Esophagus muscularis mucosa (tissue), 4 donors: ENCODE measurements around the gene INTS11. TPM values are rescaled to one million over a fixed set of nuclear protein-coding genes. Genes with fewer than 3 reads are reported as not detected.

Experiments used
- DNase-seq: peaks from one replicate; pipeline ENCODE4 v3.0.0-alpha.2; 2017; ENCODE audit errors: extremely low spot score
- H3K27ac ChIP-seq, 4 donors: fragments of 200-600 bp; sonication (generic); replicated peaks in 1 of 4; 1 replicate in 3 of 4; 2 replicates in 1 of 4; pipeline ENCODE4 v1.5.1; 2016 to 2019; ENCODE audit warnings: mild to moderate bottlenecking in 1 of 4
- H3K27me3 ChIP-seq, 4 donors: fragments of 200-600 bp; sonication (generic); one replicate each; pipeline versions ENCODE4 v1.5.1 to v1.6.0; 2016 to 2019
- H3K36me3 ChIP-seq, 4 donors: fragments of 200-600 bp; sonication (generic); one replicate each; pipeline ENCODE4 v1.5.1; 2016 to 2019
- H3K4me1 ChIP-seq, 4 donors: fragments of 200-600 bp; sonication (generic); one replicate each; pipeline ENCODE4 v1.5.1; 2016 to 2019
- H3K4me3 ChIP-seq, 4 donors: fragments of 200-600 bp; sonication (generic); 1 replicate in 2 of 4; 2 replicates in 2 of 4; pipeline ENCODE4 v1.5.1; 2016 to 2019; ENCODE audit warnings: mild to moderate bottlenecking in 4 of 4, moderate library complexity in 1 of 4
- H3K9me3 ChIP-seq, 4 donors: fragments of 200-600 bp; sonication (generic); 1 replicate in 3 of 4; 2 replicates in 1 of 4; pipeline ENCODE4 v1.5.1; 2016 to 2019
- EP300 ChIP-seq: sonication (generic); formaldehyde crosslinking; IDR thresholded peaks from one replicate; pipeline ENCODE4 v1.6.1; 2017; ENCODE audit warnings: antibody characterized with exemption
- POLR2A ChIP-seq: fragments of 450-650 bp; IDR thresholded peaks from one replicate; pipeline ENCODE4 v1.6.1; 2017; ENCODE audit warnings: antibody characterized with exemption, moderate library complexity, mild to moderate bottlenecking, low read depth
- POLR2AphosphoS5 ChIP-seq, 2 donors: sonication (generic); formaldehyde crosslinking; IDR thresholded peaks; one replicate each; pipeline ENCODE4 v1.6.1; 2017; ENCODE audit warnings: antibody characterized with exemption in 2 of 2
- WGBS: methylation state at CpG from one replicate; pipeline ENCODE4 v1.1.5; 2018; 5-methylcytosine and 5-hydroxymethylcytosine counted together
- intact Hi-C: fragments of 100-400 bp; cut with DNase I; formaldehyde crosslinking; loops from one replicate; pipeline ENCODE4 v1.15.1; 2023
- total RNA-seq, 4 donors: library from RNA; depleted of rRNA; stranded (reverse); fragments of >200 nt; gene quantifications; one replicate each; pipeline versions ENCODE4 v1.1.0 to v1.2.1, GENCODE V29; 2016
- TF ChIP-seq, protein P1 (sequence below), 3 experiments: fragments of 200-600 bp in 2 of 3; fragments of 450-650 bp in 1 of 3; sonication (generic) in 2 of 3; IDR thresholded peaks; one replicate each; pipeline ENCODE4 v1.5.1; 2017 to 2019; ENCODE audit warnings: antibody characterized with exemption in 3 of 3, mild to moderate bottlenecking in 2 of 3, moderate library complexity in 1 of 3

The INTS11 gene
- total RNA-seq, 4 donors from 2014 or later: 75.9 to 121 (median 87.8) TPM

DNA sequence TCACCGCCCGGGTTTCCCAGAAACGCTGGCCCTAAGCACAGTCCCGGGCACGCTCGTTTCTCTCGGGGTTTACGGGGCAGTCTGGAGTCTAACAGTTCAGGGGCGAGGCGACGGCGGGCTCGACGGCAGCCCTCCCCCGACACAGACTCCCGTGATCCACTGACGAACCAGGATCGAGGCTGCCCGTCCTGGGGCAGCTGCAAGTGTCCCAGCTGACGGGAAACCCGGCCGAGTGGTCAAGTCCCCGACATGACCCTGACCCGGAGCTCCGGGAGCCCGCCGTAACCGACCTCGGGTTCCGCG is 51.3 kb downstream of the INTS11 start:
- TF ChIP-seq EP300 (no peak), POLR2A (no peak), POLR2AphosphoS5 (IDR thresholded peaks at IDR 0.05) (no peak)
- TF ChIP-seq, protein P1, sequence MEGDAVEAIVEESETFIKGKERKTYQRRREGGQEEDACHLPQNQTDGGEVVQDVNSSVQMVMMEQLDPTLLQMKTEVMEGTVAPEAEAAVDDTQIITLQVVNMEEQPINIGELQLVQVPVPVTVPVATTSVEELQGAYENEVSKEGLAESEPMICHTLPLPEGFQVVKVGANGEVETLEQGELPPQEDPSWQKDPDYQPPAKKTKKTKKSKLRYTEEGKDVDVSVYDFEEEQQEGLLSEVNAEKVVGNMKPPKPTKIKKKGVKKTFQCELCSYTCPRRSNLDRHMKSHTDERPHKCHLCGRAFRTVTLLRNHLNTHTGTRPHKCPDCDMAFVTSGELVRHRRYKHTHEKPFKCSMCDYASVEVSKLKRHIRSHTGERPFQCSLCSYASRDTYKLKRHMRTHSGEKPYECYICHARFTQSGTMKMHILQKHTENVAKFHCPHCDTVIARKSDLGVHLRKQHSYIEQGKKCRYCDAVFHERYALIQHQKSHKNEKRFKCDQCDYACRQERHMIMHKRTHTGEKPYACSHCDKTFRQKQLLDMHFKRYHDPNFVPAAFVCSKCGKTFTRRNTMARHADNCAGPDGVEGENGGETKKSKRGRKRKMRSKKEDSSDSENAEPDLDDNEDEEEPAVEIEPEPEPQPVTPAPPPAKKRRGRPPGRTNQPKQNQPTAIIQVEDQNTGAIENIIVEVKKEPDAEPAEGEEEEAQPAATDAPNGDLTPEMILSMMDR (IDR thresholded peaks at IDR 0.05): no peak
- peaks cover 3 to 13% (median 7%) of the 10 kb centered on the region in 4 donors for H3K36me3 ChIP-seq
- H3K9me3 ChIP-seq: no peaks in the 10 kb centered on the region
- peak overlapping the region; percentile 81 to 92 (median 86) for H3K27ac ChIP-seq
- whole genome bisulfite sequencing: no CpG with 5 or more reads among the region's 31 CpGs
- H3K27me3 ChIP-seq: no peaks in the 10 kb centered on the region
- H3K4me1 ChIP-seq: peaks cover 40 to 69% (median 53%) of the 10 kb centered on the region in 4 donors
- H3K4me3 ChIP-seq: peak overlapping the region; percentile 69 to 98 (median 96)
- intact Hi-C loops: loop anchor here (5.0 kb wide), 1 partner anchor 41 kb away; the partner anchor contains the start of genes B3GALT6 and SDF4
- no peak for DNase-seq

DNA sequence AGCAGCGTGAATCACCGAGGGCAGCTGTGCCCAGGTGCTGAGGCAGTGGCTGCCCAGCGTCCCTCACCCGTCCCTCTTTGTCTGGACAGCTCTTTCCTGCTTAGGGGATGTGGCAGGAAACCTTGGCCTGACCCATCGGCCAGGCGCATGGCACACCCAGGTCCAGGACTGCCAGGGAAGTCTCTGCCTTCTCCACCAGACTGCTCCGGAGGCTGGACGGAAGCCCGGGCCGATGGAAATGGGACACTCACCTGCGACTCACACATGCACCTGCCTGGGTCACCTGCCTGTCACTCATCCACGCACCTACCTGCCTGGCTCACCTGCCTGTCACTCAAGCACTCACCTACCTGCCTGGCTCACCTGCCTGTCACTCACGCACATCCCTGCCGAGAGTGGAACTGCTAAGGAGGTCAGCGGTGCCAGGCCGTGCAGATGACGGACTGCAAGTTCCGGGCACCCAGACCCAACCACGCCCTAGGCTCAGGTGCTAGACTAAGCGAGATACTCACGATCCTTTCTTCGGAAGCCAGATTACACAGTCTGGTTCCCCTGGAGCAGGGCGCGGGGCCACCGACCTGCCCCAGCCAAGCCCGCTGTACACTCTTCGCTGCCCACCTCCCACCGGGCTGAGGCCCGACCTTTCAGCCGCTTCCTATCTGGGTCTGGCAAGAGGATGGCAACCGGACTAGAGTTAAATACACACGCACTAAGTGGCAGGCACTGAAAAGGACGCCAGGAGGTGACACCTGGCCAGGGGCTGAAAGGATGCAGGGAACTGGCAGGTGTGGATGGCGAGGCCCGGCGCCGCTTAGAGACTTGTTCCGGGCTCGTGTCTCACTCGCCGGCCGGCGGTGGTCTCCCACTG is 51.9 kb downstream of the INTS11 start:
- Histone ChIP-seq H3K4me3 (peak overlapping the region; percentile 69 to 98 (median 96)), H3K4me1 (peaks cover 40 to 75% (median 53%) of the 10 kb centered on the region in 4 donors), H3K36me3 (peaks cover 4 to 18% (median 13%) of the 10 kb centered on the region in 4 donors), H3K9me3 (no peaks in the 10 kb centered on the region), H3K27me3 (no peaks in the 10 kb centered on the region), H3K27ac (peak overlapping the region; percentile 81 to 92 (median 86))
- intact Hi-C loops: loop anchor here (5.0 kb wide), 1 partner anchor 40 kb away; the partner anchor contains the start of genes B3GALT6 and SDF4
- WGBS: 62% methylated on average over 23 of the region's 43 CpGs
- no peak for DNase-seq
- TF ChIP-seq EP300: no peak
- no peak for TF ChIP-seq POLR2AphosphoS5 (IDR thresholded peaks at IDR 0.05)
- TF ChIP-seq, protein P1 (IDR thresholded peaks at IDR 0.05): no peak
- no peak for TF ChIP-seq POLR2A

DNA sequence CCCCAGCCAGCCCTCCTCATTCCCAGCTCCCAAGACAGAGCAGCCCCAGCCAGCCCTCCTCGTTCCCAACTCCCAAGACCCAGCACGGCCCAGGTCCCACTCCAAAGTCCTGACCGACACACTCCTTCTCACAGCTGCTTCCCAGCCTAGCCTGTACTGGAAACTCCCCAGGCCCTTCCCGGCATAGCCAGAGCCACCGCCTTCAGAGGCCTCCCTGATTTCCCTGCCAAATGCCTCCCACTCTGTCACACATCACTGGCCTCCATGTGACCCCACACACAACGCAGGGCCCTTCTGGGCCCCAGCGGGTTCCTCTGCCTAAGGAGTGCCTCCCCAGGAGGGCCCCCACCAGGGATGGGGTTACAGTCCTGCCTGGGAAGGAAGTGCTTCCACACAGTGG is 53.6 kb downstream of the INTS11 start:
- intact Hi-C loops: loop anchor here (5.0 kb wide), 1 partner anchor 39 kb away; the partner anchor contains the start of genes B3GALT6 and SDF4
- WGBS: 60% methylated on average over 7 of the region's 7 CpGs
- Histone ChIP-seq H3K36me3 (peaks cover 18 to 36% (median 29%) of the 10 kb centered on the region in 4 donors), H3K27ac (no peak overlapping the region), H3K4me1 (peaks cover 40 to 76% (median 53%) of the 10 kb centered on the region in 4 donors), H3K9me3 (no peaks in the 10 kb centered on the region), H3K27me3 (no peaks in the 10 kb centered on the region), H3K4me3 (peak overlapping the region in 2 of 4 donors; percentile 10)
- no peak for TF ChIP-seq POLR2AphosphoS5 (IDR thresholded peaks at IDR 0.05)
- TF ChIP-seq, protein P1 (IDR thresholded peaks at IDR 0.05): no peak
- TF ChIP-seq POLR2A: no peak
- TF ChIP-seq EP300: no peak
- DNase-seq: no peak

DNA sequence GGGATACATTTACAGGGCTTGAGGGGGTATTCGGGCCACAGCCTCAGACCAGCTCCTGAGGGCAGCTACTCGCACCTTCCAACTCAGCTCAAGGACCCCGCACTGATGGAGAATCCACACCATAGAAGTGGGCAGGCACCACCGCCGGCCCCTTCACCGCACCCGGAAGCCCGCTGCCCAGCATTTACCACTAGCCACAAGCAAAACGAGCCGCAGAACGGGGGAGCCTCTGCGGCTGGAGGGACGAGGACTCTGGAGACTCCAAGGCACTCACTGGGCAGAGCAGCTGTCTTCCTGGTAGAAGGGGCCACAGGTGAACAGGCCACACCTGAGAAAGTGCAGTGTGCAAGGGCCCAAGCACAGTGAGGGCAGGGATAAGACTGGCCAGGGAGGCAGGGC is 56.2 kb downstream of the INTS11 start:
- DNase-seq: no peak
- intact Hi-C loops: no loop called here
- Histone ChIP-seq H3K4me1 (peaks cover 31 to 66% (median 44%) of the 10 kb centered on the region in 4 donors), H3K4me3 (no peak overlapping the region), H3K27me3 (no peaks in the 10 kb centered on the region), H3K36me3 (peaks cover 27 to 61% (median 54%) of the 10 kb centered on the region in 4 donors), H3K9me3 (no peaks in the 10 kb centered on the region), H3K27ac (no peak overlapping the region)
- 94% methylated on average over 13 of the region's 13 CpGs for WGBS
- TF ChIP-seq POLR2AphosphoS5 (IDR thresholded peaks at IDR 0.05): no peak
- TF ChIP-seq EP300: no peak
- TF ChIP-seq, protein P1 (IDR thresholded peaks at IDR 0.05): no peak
- no peak for TF ChIP-seq POLR2A
